ENCODE results near the gene ENOPH1. TPM values are rescaled to one million over a fixed set of nuclear protein-coding genes. Genes with fewer than 3 reads are reported as not detected.
A peak's percentile ranks its signal among the peaks of the same experiment; 100 is the strongest.
"Not testable (repeated sequence)": the region's sequence is repeated elsewhere in the genome, so short reads cannot be mapped to it uniquely, and the experiment has no call there.

The ENOPH1 gene
- total RNA-seq (26.7 TPM), polyA plus RNA-seq (10 to 100 TPM; 47.1 to 48.7 (median 47.8) TPM)

- Histone ChIP-seq H3K4me1 (ENCODE audit: control insufficient read depth, insufficient read depth, low read length, poor library complexity, severe bottlenecking) (peaks cover 48% of the 10 kb centered on the region), H3K36me3 (ENCODE audit: control insufficient read depth, insufficient read depth, low read length) (peaks cover 33% of the 10 kb centered on the region), H3K27me3 (ENCODE audit: control insufficient read depth, insufficient read depth, low read length) (no peaks in the 10 kb centered on the region), H3K9me3 (ENCODE audit: control insufficient read depth in 2 of 2, low read length in 2 of 2) (no peaks in the 10 kb centered on the region), H3K4me3 (ENCODE audit: low read depth, low read length) (peak within 1 kb of the TSS; percentile 91), H3K27ac (ENCODE audit: insufficient read depth, low read length, poor library complexity, severe bottlenecking) (peak within 1 kb of the TSS; percentile 99)
- Mint-ChIP-seq H3K9me3 (peaks cover 0 to 4% (median 0%) of the 10 kb centered on the region in 7 donors), H3K27me3 (peaks cover 10% of the 10 kb centered on the region), H3K36me3 (peaks cover 32% of the 10 kb centered on the region), H3K27ac (peak within 1 kb of the TSS; percentile 98 to 100 (median 98)), H3K4me1 (peaks cover 40 to 73% (median 51%) of the 10 kb centered on the region in 4 donors), H3K4me3 (peak within 1 kb of the TSS; percentile 99 to 100 (median 100))
- peak; percentile 74 to 79 for ATAC-seq (ENCODE audit: low read depth in 2 of 2)
- peak; percentile 95 to 97 (median 95) for DNase-seq
Measured at GRCh38 chr4:82430193-82430963, at the start of gene ENOPH1, which contains the start of gene HNRNPDL. TSS of gene ENOPH1 (plus strand) at chr4:82430590. CDS start at chr4:82430830, 240 bp downstream. TSS of gene HNRNPDL (minus strand) at chr4:82430462. CDS start at chr4:82429690, 772 bp downstream.

DNA sequence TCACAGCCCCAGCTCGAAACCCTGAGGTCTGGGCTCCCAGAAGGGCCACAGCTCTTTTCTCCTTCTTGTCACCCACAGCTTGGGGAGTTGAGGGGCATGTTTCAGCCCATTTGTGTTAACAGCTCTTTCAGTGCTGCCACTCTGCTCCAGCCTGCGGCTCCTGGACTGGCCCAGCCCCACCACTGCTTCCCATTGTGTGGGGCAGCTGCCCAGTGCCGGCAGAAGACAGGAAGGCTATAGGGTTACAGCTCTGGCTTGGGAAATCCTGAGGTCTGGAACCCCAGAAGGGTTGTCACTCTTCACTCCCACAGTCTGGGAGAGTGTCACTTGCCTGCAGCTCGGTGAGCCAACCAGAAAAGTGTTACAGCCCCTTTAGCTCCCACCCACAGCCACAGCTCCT, 49.6 kb upstream of the ENOPH1 start:
- H3K27ac Mint-ChIP-seq, result no peak overlapping the region
- no peaks in the 10 kb centered on the region for H3K9me3 ChIP-seq (ENCODE audit: control insufficient read depth in 2 of 2, low read length in 2 of 2)

DNA sequence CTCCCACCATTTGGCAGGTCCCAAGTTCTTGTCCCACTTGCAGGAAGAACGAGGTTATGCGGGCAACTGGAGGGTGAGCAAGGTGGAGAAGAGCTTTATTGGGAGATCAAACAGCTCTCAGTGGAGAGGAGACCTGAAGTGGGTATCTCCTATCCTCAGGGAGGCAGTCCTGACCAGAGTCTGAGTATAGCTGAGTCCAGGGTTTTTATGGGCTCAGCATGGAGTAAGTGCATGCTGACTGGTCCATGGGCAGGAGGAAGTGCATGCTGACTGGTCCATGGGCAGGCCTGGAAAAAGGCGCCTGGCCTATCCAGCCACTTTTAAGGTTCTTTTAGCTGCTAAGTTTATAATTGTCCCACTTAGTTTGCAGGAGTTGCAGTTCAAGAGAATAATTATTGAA, 49.2 kb upstream of the ENOPH1 start:
- Histone ChIP-seq H3K36me3 (ENCODE audit: control insufficient read depth, insufficient read depth, low read length) (peaks cover 4% of the 10 kb centered on the region), H3K27ac (ENCODE audit: insufficient read depth, low read length, poor library complexity, severe bottlenecking) (no peak overlapping the region), H3K9me3 (ENCODE audit: control insufficient read depth in 2 of 2, low read length in 2 of 2) (no peaks in the 10 kb centered on the region), H3K4me3 (ENCODE audit: low read depth, low read length) (no peak overlapping the region), H3K4me1 (ENCODE audit: control insufficient read depth, insufficient read depth, low read length, poor library complexity, severe bottlenecking) (peaks cover under 1% of the 10 kb centered on the region), H3K27me3 (ENCODE audit: control insufficient read depth, insufficient read depth, low read length) (peaks cover 3% of the 10 kb centered on the region)
- no peak overlapping the region for H3K27ac Mint-ChIP-seq
- H3K36me3 Mint-ChIP-seq, result peaks cover 9% of the 10 kb centered on the region
- no peak for ATAC-seq (ENCODE audit: low read depth in 2 of 2)
- no peak for DNase-seq
- H3K27me3 Mint-ChIP-seq, result no peaks in the 10 kb centered on the region
- H3K4me3 Mint-ChIP-seq, result no peak overlapping the region
- peaks cover 16 to 22% (median 20%) of the 10 kb centered on the region in 4 donors for H3K4me1 Mint-ChIP-seq
- peaks cover 0 to 2% (median 0%) of the 10 kb centered on the region in 7 donors for H3K9me3 Mint-ChIP-seq

More for the DNA sequence above, 49.6 kb upstream of the ENOPH1 start:
- no peak for ATAC-seq (ENCODE audit: low read depth in 2 of 2)
- no peak for DNase-seq
- H3K9me3 Mint-ChIP-seq, result no peaks in the 10 kb centered on the region
- no peaks in the 10 kb centered on the region for H3K27me3 Mint-ChIP-seq
- peaks cover 5% of the 10 kb centered on the region for H3K4me1 ChIP-seq (ENCODE audit: control insufficient read depth, insufficient read depth, low read length, poor library complexity, severe bottlenecking)
- H3K27ac ChIP-seq (ENCODE audit: insufficient read depth, low read length, poor library complexity, severe bottlenecking), result no peak overlapping the region
- no peak overlapping the region for H3K4me3 ChIP-seq (ENCODE audit: low read depth, low read length)
- peaks cover 4% of the 10 kb centered on the region for H3K36me3 ChIP-seq (ENCODE audit: control insufficient read depth, insufficient read depth, low read length)
- H3K36me3 Mint-ChIP-seq, result peaks cover 9% of the 10 kb centered on the region
- H3K27me3 ChIP-seq (ENCODE audit: control insufficient read depth, insufficient read depth, low read length), result peaks cover 2% of the 10 kb centered on the region
- peaks cover 21 to 25% (median 23%) of the 10 kb centered on the region in 4 donors for H3K4me1 Mint-ChIP-seq
- no peak overlapping the region for H3K4me3 Mint-ChIP-seq

GRCh38 chr4:82381661-82382296, 48.6 kb upstream of the ENOPH1 start:
- no peak overlapping the region for H3K4me3 ChIP-seq (ENCODE audit: low read depth, low read length)
- ATAC-seq (ENCODE audit: low read depth in 2 of 2), result no peak
- Mint-ChIP-seq H3K36me3 (peaks cover 9% of the 10 kb centered on the region), H3K27ac (no peak overlapping the region), H3K4me3 (peak overlapping the region in 1 of 4 donors; percentile 27), H3K27me3 (no peaks in the 10 kb centered on the region), H3K9me3 (peaks cover 0 to 2% (median 0%) of the 10 kb centered on the region in 7 donors), H3K4me1 (peaks cover 12 to 18% (median 16%) of the 10 kb centered on the region in 4 donors)
- H3K27me3 ChIP-seq (ENCODE audit: control insufficient read depth, insufficient read depth, low read length), result peaks cover 5% of the 10 kb centered on the region
- H3K9me3 ChIP-seq (ENCODE audit: control insufficient read depth in 2 of 2, low read length in 2 of 2), result no peaks in the 10 kb centered on the region
- peaks cover 4% of the 10 kb centered on the region for H3K36me3 ChIP-seq (ENCODE audit: control insufficient read depth, insufficient read depth, low read length)
- no peaks in the 10 kb centered on the region for H3K4me1 ChIP-seq (ENCODE audit: control insufficient read depth, insufficient read depth, low read length, poor library complexity, severe bottlenecking)
- no peak overlapping the region for H3K27ac ChIP-seq (ENCODE audit: insufficient read depth, low read length, poor library complexity, severe bottlenecking)
- DNase-seq, result no peak

DNA sequence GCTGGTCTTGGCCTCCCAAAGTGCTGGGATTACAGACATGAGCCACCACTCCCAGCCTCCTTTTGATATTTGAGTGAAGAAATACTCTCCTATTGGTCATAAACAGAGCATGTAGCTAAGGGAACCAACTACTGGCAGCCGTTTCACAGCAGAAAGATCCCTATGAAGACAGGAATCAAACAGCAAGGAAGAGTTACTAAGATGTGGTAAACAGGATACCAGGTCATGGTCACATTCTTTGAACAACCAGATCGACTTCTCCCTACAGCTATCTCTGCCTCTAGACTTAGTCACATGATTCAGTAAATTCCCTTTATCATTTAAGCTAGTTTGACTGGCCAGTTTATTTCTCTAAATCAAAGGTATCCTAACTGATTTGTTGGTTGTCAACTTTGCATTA, 47.6 kb upstream of the ENOPH1 start:
- Histone ChIP-seq H3K4me1 (ENCODE audit: control insufficient read depth, insufficient read depth, low read length, poor library complexity, severe bottlenecking) (no peaks in the 10 kb centered on the region), H3K4me3 (ENCODE audit: low read depth, low read length) (no peak overlapping the region), H3K27ac (ENCODE audit: insufficient read depth, low read length, poor library complexity, severe bottlenecking) (no peak overlapping the region), H3K9me3 (ENCODE audit: control insufficient read depth in 2 of 2, low read length in 2 of 2) (no peaks in the 10 kb centered on the region), H3K36me3 (ENCODE audit: control insufficient read depth, insufficient read depth, low read length) (peaks cover 4% of the 10 kb centered on the region), H3K27me3 (ENCODE audit: control insufficient read depth, insufficient read depth, low read length) (peaks cover 5% of the 10 kb centered on the region)
- H3K27ac Mint-ChIP-seq, result peak overlapping the region in 1 of 3 donors; percentile 41
- no peak overlapping the region for H3K4me3 Mint-ChIP-seq
- no peak for DNase-seq
- no peaks in the 10 kb centered on the region for H3K27me3 Mint-ChIP-seq
- peaks cover 0 to 2% (median 0%) of the 10 kb centered on the region in 7 donors for H3K9me3 Mint-ChIP-seq
- peaks cover 9 to 15% (median 12%) of the 10 kb centered on the region in 4 donors for H3K4me1 Mint-ChIP-seq
- peaks cover 7% of the 10 kb centered on the region for H3K36me3 Mint-ChIP-seq
- no peak for ATAC-seq (ENCODE audit: low read depth in 2 of 2)

DNA sequence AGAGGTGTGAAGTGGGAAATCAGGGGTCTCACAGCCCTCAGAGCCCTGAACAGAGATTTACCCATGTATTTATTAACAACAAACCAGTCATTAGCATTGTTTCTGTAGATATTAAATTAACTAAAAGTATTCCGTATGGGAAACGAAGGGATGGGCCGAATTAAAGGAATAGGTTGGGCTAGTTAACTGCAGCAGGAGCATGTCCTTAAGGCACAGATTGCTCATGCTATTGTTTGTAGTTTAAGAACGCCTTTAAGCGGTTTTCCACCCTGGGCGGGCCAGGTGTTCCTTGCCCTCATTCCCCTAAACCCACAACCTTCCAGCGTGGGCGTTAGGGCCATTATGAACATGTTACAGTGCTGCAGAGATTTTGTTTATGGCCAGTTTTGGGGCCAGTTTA, 44.1 kb upstream of the ENOPH1 start:
- not testable (repeated sequence) for H3K9me3 Mint-ChIP-seq; DNase-seq; ATAC-seq (ENCODE audit: low read depth in 2 of 2); H3K36me3 ChIP-seq (ENCODE audit: control insufficient read depth, insufficient read depth, low read length); H3K4me3 Mint-ChIP-seq; H3K27ac Mint-ChIP-seq; H3K27ac ChIP-seq (ENCODE audit: insufficient read depth, low read length, poor library complexity, severe bottlenecking); H3K9me3 ChIP-seq (ENCODE audit: control insufficient read depth in 2 of 2, low read length in 2 of 2); H3K36me3 Mint-ChIP-seq; H3K4me3 ChIP-seq (ENCODE audit: low read depth, low read length); H3K27me3 Mint-ChIP-seq; H3K27me3 ChIP-seq (ENCODE audit: control insufficient read depth, insufficient read depth, low read length); H3K4me1 ChIP-seq (ENCODE audit: control insufficient read depth, insufficient read depth, low read length, poor library complexity, severe bottlenecking)
- peaks cover 0 to 11% (median 5%) of the 10 kb centered on the region in 4 donors for H3K4me1 Mint-ChIP-seq

DNA sequence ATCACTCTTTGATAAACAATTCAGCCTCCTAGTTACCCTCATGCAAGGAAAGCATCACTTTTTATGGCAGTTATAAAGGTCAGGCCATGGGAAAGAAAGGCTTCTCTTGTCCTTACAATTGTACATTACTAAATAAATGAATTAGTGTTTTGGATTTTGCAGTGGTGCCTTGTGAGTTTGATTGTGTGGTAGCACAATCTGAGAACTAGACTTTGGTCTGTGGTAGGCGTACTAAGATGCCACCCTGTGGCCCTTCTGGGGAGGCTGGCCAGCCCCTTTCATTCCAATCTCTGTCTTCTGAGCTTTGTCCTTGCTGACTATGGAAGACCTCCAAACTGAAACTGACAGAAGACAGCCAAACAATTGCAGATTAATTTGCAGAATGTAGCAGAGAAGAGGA, 42.0 kb upstream of the ENOPH1 start:
- Histone ChIP-seq H3K27ac (ENCODE audit: insufficient read depth, low read length, poor library complexity, severe bottlenecking) (no peak overlapping the region), H3K27me3 (ENCODE audit: control insufficient read depth, insufficient read depth, low read length) (peaks cover 5% of the 10 kb centered on the region), H3K36me3 (ENCODE audit: control insufficient read depth, insufficient read depth, low read length) (no peaks in the 10 kb centered on the region), H3K9me3 (ENCODE audit: control insufficient read depth in 2 of 2, low read length in 2 of 2) (no peaks in the 10 kb centered on the region), H3K4me1 (ENCODE audit: control insufficient read depth, insufficient read depth, low read length, poor library complexity, severe bottlenecking) (no peaks in the 10 kb centered on the region), H3K4me3 (ENCODE audit: low read depth, low read length) (no peak overlapping the region)
- Mint-ChIP-seq H3K9me3 (peaks cover 0 to 2% (median 0%) of the 10 kb centered on the region in 7 donors), H3K27me3 (no peaks in the 10 kb centered on the region), H3K4me1 (peaks cover 0 to 11% (median under 1%) of the 10 kb centered on the region in 4 donors), H3K27ac (no peak overlapping the region), H3K4me3 (no peak overlapping the region), H3K36me3 (peaks cover 6% of the 10 kb centered on the region)
- ATAC-seq (ENCODE audit: low read depth in 2 of 2) (no peak), DNase-seq (no peak)

All from CD4-positive, CD25-positive, alpha-beta regulatory T cell (primary cell).